Astrocyte of the cerebellum (primary cell): Measurements from ENCODE around the gene SOAT2.
"Not testable (repeated sequence)": the region's sequence is repeated elsewhere in the genome, so short reads cannot be mapped to it uniquely, and the experiment has no call there.

Experiments
- DNase-seq: peaks from one replicate; pipeline ENCODE4 v3.0.0-alpha.2; 2011; ENCODE audit warnings: low read depth
- H3K4me3 ChIP-seq: 2 replicates; pipeline ENCODE4 v1.5.1; 2011; ENCODE audit warnings: mild to moderate bottlenecking, low read depth, low read length, moderate library complexity
- CTCF ChIP-seq: IDR thresholded peaks from 2 replicates; pipeline ENCODE4 v1.5.1; 2012; ENCODE audit warnings: low read length, low read depth, moderate library complexity, mild to moderate bottlenecking; ENCODE audit errors: missing control alignments
- in situ Hi-C: cut with HindIII; loops from 2 replicates; pipeline ENCODE4 v1.10.0; 2017; ENCODE audit warnings: low sequenced_read_pairs

SOAT2 gene

GRCh38 chr12:53152390-53152789 lies 49.1 kb downstream of the SOAT2 start:
- in situ Hi-C loops, result no loop called here
- no peak for TF ChIP-seq CTCF
- DNase-seq, result no peak
- no peak overlapping the region for H3K4me3 ChIP-seq

- no peak overlapping the region for H3K4me3 ChIP-seq
- peak; percentile 53 for DNase-seq
- in situ Hi-C loops, result no loop called here
- TF ChIP-seq CTCF, result peak; percentile 100
These were observed 56.0 kb downstream of the SOAT2 start for GRCh38 chr12:53159195-53159839.

GRCh38 chr12:53160000-53160399 lies 56.7 kb downstream of the SOAT2 start:
- DNase-seq, result no peak
- TF ChIP-seq CTCF, result no peak

GRCh38 chr12:53160673-53161072 lies 57.4 kb downstream of the SOAT2 start:
- in situ Hi-C loops, result no loop called here
- H3K4me3 ChIP-seq, result no peak overlapping the region
- DNase-seq, result no peak
- no peak for TF ChIP-seq CTCF

More at GRCh38 chr12:53160000-53160399, 56.7 kb downstream of the SOAT2 start:
- in situ Hi-C loops, result no loop called here
- no peak overlapping the region for H3K4me3 ChIP-seq

GRCh38 chr12:53161119-53161911 lies 58.0 kb downstream of the SOAT2 start:
- no peak for DNase-seq
- TF ChIP-seq CTCF, result no peak
- in situ Hi-C loops, result no loop called here
- H3K4me3 ChIP-seq, result no peak overlapping the region

- in situ Hi-C loops, DNase-seq, H3K4me3 ChIP-seq: not testable (repeated sequence)
These were observed 59.7 kb downstream of the SOAT2 start for GRCh38 chr12:53163008-53163407.

- H3K4me3 ChIP-seq, result no peak overlapping the region
- in situ Hi-C loops, result no loop called here
- no peak for TF ChIP-seq CTCF
- no peak for DNase-seq
These were observed 63.6 kb downstream of the SOAT2 start for GRCh38 chr12:53166837-53167236.
